C1 segment of cervical spinal cord (tissue), 14 donors: ENCODE measurements around the gene TPI1.

ENCODE experiments used
- DNase-seq, 14 donors: peaks; one replicate each; lab custom pipeline; 2025; lab: John Stamatoyannopoulos, UW

The TPI1 gene

DNA sequence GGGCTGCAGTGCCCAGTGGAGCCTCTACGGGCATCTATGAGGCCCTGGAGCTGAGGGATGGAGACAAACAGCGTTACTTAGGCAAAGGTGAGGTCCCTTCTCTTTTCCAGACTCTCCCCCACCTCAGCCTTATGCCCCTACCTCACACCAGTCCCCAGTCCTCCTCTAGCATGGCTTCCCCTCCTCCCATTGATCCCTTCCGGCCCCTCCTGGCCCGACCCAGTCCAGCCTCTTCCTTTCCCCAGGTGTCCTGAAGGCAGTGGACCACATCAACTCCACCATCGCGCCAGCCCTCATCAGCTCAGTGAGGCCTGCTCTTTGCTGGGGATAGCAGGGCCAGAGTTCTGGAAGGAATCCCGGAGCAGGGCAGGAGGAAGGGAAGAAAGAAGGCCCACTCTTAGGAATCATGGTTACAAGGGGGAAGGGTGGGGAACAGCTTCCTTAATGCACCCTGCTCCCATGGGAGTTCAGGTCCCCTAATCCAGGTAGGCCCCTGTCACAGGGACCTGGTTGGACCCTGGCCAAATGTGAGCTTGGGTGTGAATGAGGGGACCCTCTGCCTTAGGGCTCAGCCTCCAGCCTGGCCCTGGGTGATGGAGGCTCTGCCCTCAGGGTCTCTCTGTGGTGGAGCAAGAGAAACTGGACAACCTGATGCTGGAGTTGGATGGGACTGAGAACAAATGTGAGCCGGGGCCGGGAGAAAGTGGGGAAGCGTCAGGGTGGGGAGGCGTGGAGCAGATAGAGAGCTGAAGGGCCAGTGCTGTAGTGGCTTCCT, 49.3 kb downstream of the TPI1 start:
- no peak for DNase-seq

DNA sequence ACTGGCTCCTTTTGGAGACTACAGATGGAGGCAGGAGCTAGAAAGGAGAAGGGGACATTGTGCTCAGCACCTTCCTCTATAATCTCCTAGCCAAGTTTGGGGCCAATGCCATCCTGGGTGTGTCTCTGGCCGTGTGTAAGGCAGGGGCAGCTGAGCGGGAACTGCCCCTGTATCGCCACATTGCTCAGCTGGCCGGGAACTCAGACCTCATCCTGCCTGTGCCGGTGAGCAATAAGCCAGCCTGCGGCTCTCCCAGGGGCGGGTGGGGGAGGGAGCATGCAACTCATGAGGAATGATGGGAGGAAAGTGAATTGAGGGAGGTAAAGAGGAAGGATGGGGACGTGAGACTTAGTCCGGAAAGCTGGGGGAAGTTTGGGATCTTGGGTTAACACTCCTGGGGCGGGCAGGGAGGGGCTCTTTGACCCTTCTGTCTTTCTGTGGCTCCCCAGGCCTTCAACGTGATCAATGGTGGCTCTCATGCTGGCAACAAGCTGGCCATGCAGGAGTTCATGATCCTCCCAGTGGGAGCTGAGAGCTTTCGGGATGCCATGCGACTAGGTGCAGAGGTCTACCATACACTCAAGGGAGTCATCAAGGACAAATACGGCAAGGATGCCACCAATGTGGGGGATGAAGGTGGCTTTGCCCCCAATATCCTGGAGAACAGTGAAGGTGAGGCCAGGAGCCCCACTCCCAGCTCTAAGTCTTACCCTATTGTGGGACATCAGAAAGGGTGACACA, 50.3 kb downstream of the TPI1 start:
- no peak for DNase-seq

DNA sequence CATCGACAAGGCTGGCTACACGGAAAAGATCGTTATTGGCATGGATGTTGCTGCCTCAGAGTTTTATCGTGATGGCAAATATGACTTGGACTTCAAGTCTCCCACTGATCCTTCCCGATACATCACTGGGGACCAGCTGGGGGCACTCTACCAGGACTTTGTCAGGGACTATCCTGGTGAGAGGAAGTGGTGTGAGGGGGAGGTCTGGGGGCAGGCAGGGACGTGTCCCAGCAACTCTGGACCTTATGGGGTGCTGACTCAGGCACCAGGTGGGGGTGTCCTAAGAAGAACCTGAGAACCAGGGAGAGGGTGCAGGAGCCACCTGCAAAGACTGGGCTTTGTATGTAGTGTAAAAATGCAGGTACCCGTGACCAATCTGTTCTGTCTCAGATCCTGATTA, 52.3 kb downstream of the TPI1 start:
- no peak for DNase-seq
